Prostate gland (tissue), 2 donors: ENCODE results near the gene YOD1.

ENCODE experiments used
- POLR2A ChIP-seq: fragments of 450-650 bp; IDR thresholded peaks from one replicate; pipeline ENCODE4 v1.6.1; 2016; ENCODE audit warnings: antibody characterized with exemption, mild to moderate bottlenecking
- POLR2AphosphoS5 ChIP-seq: sonication (generic); formaldehyde crosslinking; IDR thresholded peaks from one replicate; pipeline ENCODE4 v1.6.1; 2017; ENCODE audit warnings: antibody characterized with exemption
- TF ChIP-seq, protein P1 (sequence below), 4 experiments: fragments of 200-600 bp in 2 of 4; fragments of 450-650 bp in 2 of 4; sonication (generic) in 2 of 4; IDR thresholded peaks; 1 replicate in 3 of 4; 2 replicates in 1 of 4; pipeline ENCODE4 v1.5.1; 2016 to 2019; ENCODE audit warnings: antibody characterized with exemption in 4 of 4, mild to moderate bottlenecking in 2 of 4, moderate library complexity in 2 of 4

DNA sequence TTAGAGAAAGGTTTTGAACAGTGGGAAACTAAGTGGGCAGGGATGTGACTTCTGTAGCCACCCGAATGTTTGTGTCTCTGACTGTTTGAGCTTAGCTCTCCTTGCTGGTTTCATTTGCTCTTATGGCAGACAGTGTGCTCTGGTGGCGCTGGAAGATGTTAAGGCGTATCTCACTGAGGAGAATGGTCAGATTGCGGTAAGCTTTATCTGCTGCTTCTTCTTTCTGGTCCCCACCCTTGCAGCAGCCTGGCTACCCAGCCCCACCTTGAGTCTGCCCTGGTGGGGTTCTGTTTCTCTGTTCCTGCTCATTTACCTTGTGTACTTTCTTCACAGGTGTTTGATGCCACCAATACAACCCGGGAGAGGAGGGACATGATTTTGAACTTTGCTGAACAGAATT is 12.0 kb upstream of the YOD1 start:
- TF ChIP-seq, protein P1, sequence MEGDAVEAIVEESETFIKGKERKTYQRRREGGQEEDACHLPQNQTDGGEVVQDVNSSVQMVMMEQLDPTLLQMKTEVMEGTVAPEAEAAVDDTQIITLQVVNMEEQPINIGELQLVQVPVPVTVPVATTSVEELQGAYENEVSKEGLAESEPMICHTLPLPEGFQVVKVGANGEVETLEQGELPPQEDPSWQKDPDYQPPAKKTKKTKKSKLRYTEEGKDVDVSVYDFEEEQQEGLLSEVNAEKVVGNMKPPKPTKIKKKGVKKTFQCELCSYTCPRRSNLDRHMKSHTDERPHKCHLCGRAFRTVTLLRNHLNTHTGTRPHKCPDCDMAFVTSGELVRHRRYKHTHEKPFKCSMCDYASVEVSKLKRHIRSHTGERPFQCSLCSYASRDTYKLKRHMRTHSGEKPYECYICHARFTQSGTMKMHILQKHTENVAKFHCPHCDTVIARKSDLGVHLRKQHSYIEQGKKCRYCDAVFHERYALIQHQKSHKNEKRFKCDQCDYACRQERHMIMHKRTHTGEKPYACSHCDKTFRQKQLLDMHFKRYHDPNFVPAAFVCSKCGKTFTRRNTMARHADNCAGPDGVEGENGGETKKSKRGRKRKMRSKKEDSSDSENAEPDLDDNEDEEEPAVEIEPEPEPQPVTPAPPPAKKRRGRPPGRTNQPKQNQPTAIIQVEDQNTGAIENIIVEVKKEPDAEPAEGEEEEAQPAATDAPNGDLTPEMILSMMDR (IDR thresholded peaks at IDR 0.05) = no peak
- no peak for TF ChIP-seq POLR2A
- no peak for TF ChIP-seq POLR2AphosphoS5
